M059J (cell line): ENCODE results near the gene PFN4. TPM values are rescaled to one million over a fixed set of nuclear protein-coding genes. Genes with fewer than 3 reads are reported as not detected.
"Not testable (repeated sequence)": the region's sequence is repeated elsewhere in the genome, so short reads cannot be mapped to it uniquely, and the experiment has no call there.

Source experiments
- DNase-seq: peaks from one replicate; pipeline ENCODE4 v3.0.0-alpha.2; 2012; ENCODE audit warnings: low read depth
- total RNA-seq: library from RNA; depleted of rRNA; stranded (reverse); fragments of >200 nt; shearing (Covaris generic); gene quantifications from 2 replicates; pipeline ENCODE4 v1.2.3, GENCODE V29; 2014

PFN4 gene
- total RNA-seq, 1 experiment from 2014 or later, result 0.12 TPM

DNA sequence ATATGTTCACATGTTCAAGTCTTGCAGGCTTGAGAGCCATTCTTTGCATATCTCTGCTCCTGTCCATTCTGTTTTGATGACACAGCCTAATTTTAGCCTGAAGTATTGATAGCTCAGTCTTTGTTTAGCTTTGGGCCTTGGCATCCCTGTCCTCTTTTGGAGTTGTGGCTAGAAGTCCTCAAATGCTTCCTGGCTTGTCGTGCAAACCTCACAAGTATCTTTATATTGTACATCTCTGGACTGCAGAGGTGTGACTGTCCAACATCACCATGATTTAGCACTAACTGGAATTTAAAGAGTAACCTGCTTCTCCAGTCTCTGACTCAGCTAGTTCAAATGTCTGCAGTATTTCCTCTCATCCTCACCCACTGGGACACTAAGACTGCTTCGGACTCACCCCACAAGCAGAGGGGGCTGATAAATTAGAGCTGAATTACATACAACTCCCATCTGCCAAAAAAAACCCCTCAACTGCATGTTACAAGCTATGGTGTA lies 11.7 kb downstream of the PFN4 start:
- DNase-seq, result peak; percentile 4

DNA sequence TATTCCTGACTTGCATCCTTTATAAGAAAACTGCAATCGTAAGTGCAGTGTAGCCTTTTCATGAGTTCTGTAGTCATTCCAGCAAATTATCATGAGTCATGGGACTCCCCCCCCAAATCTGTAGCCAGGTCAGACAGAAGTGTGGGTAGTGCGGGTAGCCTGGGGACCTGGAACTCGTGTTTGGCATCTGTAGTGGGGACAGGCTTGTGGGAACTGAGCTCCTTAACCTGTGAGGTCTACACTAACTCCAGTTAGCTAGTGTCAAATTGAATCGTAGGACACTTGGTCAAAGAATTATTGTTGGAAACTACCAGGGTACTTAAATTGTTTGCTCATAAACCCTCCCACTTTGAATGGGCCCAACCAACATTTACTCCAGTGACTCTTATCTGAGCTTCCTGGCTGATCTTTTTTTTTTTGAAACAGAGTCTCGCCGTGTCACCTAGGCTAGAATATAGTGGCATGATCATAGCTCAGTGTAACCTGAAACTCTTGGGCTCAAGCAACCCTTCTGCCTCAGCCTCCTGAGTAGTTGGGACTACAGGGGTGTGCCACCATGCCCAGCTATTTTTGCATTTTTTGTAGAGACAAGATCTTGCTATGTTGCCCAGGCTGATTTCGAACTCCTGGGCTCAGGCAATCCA lies 12.4 kb downstream of the PFN4 start:
- DNase-seq, result no peak

DNA sequence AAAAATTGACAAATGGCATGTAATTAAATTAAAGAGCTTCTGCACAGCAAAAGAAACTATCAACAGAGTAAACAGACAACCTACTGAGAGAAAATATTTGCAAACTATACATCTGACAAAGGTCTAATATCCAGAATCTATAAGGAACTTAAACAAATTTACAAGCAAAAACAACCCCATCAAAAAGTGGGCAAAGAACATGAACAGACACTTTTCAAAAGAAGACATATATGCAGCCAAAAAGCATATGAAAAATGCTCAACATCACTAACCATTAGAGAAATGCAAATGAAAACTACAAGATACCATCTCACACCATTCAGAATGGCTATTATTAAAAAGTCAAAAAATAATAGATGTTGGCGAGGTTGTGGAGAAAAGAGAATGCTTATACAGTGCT lies 13.7 kb downstream of the PFN4 start:
- not testable (repeated sequence) for DNase-seq

DNA sequence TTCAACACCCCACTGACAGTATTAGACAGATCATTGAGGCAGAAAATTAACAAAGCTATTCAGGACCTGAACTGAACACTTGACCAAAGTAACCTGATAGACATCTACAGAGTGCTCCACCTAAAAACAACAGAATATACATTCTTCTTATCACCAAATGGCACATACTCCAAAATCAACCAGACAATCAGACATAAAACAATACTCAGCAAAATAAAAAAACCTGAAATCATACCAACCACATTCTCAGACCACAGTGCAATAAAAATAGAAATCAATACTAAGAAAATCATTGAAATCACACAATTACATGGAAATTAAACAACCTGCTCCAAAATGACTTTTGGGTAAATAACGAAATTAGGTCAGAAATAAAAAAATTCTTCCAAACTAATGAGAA lies 15.8 kb downstream of the PFN4 start:
- no peak for DNase-seq

DNA sequence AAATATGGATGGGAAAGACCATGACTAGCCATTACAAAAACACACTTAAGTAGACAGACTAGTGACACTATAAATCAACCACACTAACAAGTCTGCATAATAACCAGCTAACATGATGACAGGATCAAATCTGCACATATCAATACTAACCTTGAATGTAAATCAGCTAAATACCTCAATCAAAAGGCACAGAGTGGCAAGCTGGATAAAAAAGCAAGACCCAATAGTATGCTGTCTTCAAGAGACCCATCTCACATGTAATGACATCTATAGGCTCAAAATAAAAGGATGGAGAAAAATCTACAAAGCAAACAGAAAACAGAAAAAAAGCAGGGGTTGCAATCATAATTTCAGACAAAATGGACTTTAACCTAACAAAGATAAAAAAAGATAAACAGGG lies 16.3 kb downstream of the PFN4 start:
- DNase-seq, result no peak

DNA sequence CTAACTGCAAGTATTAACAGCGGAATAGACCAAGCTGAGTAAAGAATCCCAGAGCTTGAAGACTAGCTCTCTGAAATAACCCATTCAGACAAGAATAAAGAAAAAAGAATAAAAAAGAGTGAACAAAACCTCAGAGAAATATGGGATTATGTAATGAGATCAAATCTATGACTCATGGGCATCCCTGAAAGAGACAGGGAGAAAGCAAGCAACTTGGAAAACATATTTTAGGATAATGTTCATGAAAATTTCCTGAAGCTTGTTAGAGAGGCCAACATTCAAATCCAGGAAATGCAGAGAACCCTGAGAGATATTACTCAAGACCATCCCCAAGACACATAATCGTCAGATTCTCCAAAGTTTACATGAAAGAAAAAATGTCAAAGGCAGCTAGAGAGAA lies 17.3 kb downstream of the PFN4 start:
- no peak for DNase-seq

DNA sequence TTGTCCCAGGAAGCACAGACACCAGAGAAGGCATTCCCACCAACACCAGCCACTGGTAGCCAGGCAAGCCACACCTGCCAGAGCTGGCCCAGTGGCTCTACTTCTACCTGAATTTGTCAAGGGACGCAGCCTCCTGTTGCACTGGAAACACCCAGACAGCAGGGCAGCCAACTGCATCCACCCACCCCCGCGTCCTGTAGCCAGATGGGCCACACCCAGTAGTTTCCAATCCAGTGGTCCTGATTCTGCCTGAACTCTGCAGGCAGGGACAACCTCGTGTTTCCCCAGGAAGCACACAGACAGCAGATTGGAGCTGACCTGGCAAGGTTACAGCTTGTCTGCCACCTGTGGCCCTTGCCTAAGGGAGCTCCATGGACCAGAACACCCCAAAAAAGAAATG lies 18.2 kb downstream of the PFN4 start:
- DNase-seq, result no peak

DNA sequence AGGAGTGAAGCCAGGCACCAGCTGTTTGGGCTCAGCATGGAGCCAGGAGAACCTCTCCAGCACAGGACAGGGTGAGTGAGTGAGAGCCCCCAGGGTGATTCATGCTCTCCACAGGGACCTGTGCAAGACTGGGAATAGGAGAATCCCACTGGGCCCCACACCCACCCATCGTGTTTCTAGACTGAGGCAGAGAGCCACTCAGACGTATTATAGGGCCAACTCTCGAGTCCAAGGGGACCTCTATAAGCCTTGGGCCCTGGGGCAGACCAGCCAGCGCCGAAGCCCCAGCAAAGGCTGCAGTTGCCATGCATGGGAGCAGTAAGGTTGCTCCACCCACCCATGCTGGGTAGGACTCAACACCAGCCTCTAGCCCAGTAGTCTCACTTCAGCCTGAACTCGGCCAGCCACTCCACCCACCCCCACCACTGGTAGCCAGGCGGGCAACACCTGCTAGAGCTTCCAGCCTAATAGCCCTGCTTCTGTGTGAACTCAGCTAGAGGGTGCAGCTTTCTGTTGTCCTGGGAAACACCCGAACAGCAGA lies 19.0 kb downstream of the PFN4 start:
- DNase-seq, result no peak

DNA sequence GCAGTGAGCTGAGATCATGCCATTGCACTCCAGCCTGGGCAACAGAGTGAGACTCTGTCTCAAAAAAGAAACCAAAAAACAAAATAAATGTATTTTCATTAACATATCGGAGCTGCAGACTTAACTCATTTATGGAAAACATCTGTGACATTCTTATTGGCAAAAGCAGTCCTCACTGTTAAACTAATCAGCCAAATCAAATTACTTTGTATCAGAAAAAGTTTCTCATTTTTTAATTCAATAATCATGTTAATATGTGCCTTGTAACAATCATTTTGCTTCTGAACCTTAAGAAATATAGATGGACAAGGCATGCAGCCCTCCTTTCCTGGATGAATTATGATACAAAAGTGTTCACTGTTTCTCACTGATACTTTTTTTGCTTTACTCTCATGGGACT lies 20.5 kb downstream of the PFN4 start:
- no peak for DNase-seq

DNA sequence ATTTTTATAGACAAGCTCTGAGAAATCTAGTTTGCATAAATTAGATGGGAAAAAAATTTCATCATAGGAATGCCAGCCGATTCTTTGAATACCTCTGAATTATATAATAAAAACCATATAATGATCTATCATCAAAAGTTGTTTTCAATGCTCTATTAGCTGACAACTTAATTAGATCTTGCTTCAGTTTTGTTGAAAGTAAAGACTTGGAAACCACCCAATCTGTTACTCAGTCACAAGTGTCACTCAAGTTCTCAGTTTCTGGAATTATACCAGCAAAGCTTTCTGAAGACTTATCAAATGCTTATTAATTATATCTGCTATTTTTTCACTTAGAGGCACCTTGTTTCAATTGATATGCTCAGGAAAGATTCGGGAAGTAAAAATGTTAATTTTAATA lies 21.1 kb downstream of the PFN4 start:
- DNase-seq, result no peak

DNA sequence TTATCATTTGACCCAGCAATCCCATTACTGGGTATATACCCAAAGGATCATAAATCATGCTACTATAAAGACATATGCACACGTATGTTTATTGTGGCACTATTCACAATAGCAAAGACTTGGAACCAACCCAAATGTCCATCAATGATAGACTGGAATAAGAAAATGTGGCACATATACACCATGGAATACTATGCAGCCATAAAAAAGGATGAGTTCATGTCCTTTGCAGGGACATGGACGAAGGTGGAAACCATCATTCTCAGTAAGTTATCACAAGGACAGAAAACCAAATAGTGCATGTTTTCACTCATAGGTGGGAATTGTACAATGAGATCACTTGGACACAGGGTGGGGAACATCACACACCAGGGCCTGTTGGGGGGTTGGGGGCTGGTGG lies 22.4 kb downstream of the PFN4 start:
- not testable (repeated sequence) for DNase-seq

DNA sequence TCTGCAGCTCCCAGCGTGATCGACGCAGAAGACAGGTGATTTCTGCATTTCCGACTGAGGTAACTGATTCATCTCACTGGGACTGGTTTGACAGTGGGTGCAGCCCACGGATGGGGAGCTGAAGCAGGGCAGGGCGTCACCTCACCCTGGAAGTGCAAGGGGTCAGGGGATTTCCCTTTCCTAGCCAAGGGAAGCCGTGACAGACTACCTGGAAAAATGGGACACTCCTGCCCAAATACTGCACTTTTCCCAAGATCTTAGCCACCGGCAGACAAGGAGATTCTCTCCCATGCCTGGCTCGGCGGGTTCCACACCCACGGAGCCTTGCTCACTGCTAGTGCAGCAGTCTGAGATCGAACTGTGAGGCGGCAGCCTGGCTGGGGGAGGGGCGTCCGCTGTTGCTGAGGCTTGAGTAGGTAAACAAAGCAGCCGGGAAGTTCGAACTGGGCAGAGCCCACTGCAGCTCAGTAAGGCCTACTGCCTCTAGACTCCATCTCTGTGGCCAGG lies 27.9 kb downstream of the PFN4 start:
- DNase-seq, result not testable (repeated sequence)

DNA sequence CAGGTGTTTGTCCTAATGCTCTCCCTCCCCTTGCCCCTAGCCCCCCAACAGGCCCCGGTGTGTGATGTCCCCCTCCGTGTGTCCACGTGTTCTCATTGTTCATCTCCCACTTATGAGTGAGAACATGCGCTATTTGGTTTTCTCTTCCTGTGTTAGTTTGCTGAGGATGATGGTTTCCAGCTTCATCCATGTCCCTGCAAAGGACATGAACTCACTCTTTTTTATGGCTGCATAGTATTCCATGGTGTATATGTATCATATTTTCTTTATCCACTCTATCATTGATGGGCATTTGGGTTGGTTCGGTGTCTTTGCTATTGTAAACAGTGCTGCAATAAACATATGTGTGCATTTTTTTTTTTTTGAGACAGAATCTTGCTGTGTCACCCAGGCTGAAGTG lies 29.9 kb downstream of the PFN4 start:
- DNase-seq, result not testable (repeated sequence)

DNA sequence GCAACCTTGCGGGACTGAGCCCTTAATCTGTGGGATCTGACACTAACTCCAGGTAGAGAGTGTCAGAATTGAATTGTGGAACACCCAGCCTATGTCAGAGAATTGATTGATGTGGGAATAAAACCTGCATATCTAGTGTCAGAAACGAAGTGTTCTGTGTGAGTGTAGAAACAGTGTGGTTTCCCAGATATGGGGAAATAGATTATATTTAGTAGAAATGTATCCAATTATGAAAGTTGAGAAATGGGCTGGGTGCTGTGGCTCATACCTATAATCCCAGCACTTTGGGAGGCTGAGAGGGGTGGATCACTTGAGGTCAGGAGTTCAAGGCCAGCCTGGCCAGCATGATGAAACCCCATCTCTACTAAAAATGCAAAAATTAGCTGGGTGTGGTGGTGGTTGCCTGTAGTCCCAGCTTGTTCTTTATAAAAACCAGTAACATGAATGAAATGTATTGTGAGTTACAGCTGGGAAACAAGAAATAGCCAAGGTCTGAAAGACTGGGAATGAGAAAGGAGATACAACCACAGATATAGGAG lies 34.2 kb downstream of the PFN4 start:
- DNase-seq, result no peak

DNA sequence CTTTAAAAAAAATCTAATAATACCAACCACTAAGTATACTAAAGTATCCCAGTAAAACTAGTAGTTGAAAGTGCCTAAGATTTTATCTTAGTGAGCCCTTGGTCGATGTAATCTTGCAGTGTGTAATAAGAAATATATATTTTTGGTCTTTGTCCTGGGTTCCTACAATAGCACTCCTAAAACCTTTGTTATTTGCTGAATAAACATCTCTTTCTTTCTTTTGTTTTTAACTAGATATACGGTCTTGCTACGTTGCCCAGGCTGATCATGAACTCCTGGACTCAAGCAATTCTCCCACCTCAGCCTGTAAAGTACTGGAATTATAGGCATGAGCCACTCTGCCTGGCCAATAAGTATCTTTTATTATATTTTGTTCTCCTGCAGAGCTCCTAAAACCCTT lies 36.1 kb downstream of the PFN4 start:
- no peak for DNase-seq

DNA sequence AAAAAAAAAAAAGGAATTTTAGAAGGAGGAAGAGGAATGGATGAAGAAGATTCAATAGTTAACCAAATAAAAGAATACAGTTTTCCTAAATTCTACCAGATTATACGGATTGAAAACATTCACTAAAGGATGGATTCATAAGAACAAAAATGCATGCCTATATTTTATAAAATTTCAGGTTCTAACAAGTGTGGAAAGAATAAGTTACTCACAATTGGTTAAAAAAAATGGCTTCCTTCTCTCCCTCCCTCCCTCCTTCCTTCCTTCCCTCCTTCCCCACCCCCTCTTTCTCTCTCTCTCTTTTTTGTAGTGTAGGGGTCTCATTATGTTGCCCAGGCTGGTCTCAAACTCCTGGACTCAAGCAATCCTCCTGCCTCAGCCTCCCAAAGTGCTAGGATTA lies 36.9 kb downstream of the PFN4 start:
- no peak for DNase-seq

DNA sequence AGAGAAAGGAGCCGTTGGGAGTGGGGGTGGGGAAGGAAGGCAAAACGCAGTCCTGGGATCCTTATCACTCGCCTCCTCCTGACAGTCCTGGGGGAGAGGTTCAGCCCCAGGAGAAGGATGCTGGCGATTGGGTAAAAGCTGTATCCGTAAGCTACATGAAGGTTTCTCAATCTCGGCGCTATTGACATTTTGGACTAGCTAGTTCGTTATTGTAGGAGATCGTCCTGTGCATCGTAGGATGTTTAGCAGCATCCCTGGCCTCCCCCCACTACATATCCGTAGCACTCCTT lies 38.0 kb downstream of the PFN4 start:
- DNase-seq, result no peak

DNA sequence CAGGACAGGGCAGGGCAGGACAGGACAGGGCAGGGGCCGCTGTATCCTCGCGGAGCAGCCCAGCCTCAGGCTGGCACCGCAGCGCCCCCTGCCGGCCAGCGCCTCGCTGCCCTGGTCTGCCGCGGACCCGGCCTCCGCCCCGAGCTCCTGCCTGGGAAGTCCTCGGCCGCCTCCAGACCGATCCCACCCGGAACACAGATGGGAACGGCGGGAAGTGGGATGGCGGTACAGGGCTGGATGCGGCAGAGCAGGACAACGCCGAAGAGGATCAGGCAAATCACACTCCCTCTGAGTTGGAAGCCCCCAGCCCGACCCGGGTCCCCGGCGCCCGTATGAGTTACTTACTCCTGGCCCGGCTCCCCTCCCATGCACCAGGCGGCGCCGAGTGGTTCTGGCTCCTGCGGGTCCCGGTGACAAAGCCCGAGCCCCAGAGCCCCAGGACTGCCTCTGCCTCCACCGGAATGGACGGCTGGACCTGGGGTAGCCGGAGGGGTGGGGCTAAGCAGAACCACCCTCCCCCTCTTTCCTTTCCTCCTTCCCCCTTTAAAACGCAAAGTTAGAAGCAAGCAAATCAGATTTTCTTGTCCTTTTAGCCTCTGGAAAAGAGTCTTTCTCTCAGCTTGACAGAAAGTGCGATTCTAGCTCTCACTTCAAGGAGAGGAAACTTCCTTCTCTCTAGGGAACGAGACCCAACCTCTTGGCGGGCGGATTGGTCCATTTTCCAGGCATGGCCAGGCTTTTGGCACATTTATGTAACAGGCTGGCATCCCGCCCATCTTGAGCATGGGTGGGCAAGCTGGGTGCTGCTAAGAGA lies 38.5 kb downstream of the PFN4 start, which contains the start of gene TP53I3:
TP53I3 (minus strand) TSS at position 449 of the 814 bp plus-strand sequence. CDS start 508 bp downstream, outside the sequence.
- peak; percentile 85 for DNase-seq

DNA sequence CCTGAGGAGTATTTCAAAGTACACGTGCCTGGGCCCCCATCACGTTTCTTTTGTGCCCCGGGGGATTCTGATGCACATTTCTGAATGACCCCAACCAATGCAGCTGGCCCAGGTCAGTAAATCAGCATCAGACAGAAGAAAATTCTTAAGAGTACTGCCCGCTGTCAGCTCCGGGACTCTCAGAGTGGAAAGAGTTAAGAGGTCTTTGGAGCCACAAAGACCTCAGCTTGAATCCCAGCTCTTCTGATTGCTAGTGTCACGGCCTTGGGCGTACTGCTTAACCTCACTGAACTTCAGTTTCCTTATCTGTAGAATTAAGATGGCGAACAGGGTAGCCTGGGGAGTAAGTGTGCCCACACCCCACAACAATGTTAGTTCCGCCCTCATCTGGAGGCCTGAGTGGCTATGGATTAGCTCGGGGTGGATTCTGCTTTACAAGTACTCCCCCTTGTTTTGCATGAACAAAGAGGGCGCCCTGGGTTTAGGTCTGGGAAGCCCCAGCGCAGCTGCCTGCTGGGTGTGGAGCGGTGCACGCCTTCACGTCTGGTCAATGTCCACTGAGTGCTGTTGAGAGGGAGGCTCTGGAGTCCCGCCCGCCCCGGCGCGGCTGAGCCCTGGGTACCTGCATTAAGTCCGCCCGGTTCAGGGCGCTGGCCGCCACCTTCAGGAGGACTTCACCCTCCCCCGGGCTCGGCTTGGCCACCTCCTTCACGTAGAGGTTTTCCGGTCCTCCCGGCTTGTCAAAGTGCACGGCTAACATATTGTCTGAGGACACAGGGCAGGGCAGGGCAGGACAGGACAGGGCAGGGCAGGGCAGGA lies 39.4 kb downstream of the PFN4 start:
- DNase-seq, result peak; percentile 60

DNA sequence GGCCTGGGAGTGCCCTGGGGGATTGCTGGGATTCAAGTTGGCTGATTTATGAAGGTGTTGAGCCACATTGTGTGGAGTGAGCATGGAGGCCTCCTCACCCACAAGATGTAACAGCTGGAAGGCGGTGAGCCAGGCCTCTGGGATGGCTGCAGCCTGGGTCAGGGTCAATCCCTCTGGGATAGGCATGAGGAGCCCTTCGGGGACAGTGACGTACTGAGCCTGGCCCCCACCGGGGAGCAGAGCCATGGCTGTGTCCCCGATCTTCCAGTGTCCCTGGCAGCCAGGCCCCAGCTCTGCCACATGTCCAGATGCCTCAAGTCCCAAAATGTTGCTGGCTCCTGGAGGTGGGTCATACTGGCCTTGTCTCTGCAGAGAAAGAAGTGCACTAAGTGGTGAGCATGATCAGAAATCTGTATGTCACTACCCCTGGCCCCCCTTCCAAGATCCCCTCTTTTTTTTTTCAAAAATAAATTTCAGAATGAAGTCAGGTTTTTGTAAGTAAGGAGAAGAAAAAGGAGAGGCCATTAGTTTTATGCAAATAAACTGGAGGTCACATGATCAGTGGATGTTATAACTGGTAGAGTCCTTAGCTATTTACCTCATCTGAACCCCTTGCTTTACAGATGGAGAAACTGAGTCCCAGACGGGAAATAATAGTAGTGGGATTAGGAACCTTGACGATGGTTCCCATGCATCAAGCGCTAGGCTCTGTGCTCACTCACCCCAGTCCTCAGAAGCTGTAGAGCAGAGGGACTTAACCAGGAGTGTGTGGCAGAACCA lies 40.2 kb downstream of the PFN4 start:
- no peak for DNase-seq

DNA sequence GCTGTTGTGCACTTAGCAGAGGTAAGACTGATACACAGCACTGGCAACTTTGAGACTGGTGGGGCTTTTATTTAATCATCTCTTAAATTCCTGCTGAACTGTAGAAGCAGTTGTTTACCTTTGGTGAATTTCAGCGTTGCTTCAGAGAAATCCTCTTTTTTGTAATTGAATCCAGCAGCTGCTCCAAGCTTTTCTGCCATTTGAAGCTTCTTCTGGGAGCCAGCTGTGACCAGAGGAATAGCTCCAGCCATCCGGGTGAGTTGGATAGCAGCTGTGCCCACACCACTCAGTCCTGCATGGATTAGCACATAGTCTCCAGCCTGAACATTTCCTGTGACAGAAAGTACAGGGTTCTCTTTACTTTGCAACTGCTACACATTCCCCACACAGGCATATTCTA lies 42.4 kb downstream of the PFN4 start:
- no peak for DNase-seq
